Ovary (tissue), 9 donors: ENCODE measurements around the gene ANKFN1. TPM values are rescaled to one million over a fixed set of nuclear protein-coding genes. Genes with fewer than 3 reads are reported as not detected.

ENCODE experiments used
- DNase-seq, 5 donors: peaks; one replicate each; pipeline ENCODE4 v3.0.0-alpha.2; 2019 to 2020
- H3K27ac ChIP-seq, 2 donors: fragments of 200-600 bp; one replicate each; pipeline versions ENCODE4 v1.5.1 to v1.8.0; 2019 to 2022
- H3K27me3 ChIP-seq: fragments of 200-600 bp; one replicate; pipeline ENCODE4 v1.8.0; 2022
- H3K36me3 ChIP-seq: fragments of 200-600 bp; sonication (generic); one replicate; pipeline ENCODE4 v1.5.1; 2019
- H3K4me1 ChIP-seq: one replicate; pipeline ENCODE4 v1.8.1; 2013; ENCODE audit warnings: mild to moderate bottlenecking, moderate library complexity; ENCODE audit not compliant: insufficient read depth
- H3K4me3 ChIP-seq: fragments of 200-600 bp; sonication (generic); one replicate; pipeline ENCODE4 v1.5.1; 2017
- H3K9me3 ChIP-seq, 2 donors: fragments of 200-600 bp in 1 of 2; sonication (generic) in 1 of 2; one replicate each; pipeline versions ENCODE4 v1.5.1 to v1.8.1; 2013 to 2019; ENCODE audit warnings: mild to moderate bottlenecking in 1 of 2, moderate library complexity in 1 of 2
- CTCF ChIP-seq, 3 donors: fragments of 450-650 bp in 2 of 3; fragments of 200-600 bp in 1 of 3; IDR thresholded peaks; one replicate each; pipeline versions ENCODE4 v1.5.1 to v1.8.0; 2016 to 2022; ENCODE audit warnings: antibody characterized with exemption in 3 of 3, mild to moderate bottlenecking in 1 of 3
- EP300 ChIP-seq: sonication (generic); formaldehyde crosslinking; IDR thresholded peaks from one replicate; pipeline ENCODE4 v1.6.1; 2017; ENCODE audit warnings: antibody characterized with exemption
- POLR2A ChIP-seq: fragments of 450-650 bp; IDR thresholded peaks from one replicate; pipeline ENCODE4 v1.6.1; 2017; ENCODE audit warnings: antibody characterized with exemption, mild to moderate bottlenecking, moderate library complexity
- WGBS, 3 donors: extraction: QIAGEN DNeasy Blood & Tissue Kit in 1 of 3; methylation state at CpG; one replicate each; pipeline versions ENCODE4 v1.1.5 to v1.1.7; 2013 to 2017; 5-methylcytosine and 5-hydroxymethylcytosine counted together
- intact Hi-C, 4 donors: fragments of 100-400 bp; cut with DNase I; formaldehyde crosslinking; loops; one replicate each; pipeline versions ENCODE4 v1.11.0 to v1.15.1; 2022 to 2023
- polyA plus RNA-seq, 2 donors: library from polyadenylated mRNA; stranded (reverse); fragments of 200-250 nt in 1 of 2; fragments of 350-450 nt in 1 of 2; fragmentation: Illumina TruSeq in 1 of 2; extraction: RNeasy Lipid Tissue Mini Kit (QIAGEN cat#74804) in 1 of 2; gene quantifications; one replicate each; pipeline ENCODE4 v1.2.3, GENCODE V29; 2013 to 2014
- small RNA-seq: library from RNA; depleted of rRNA; stranded (forward); fragments of <200 nt; gene quantifications from one replicate; pipeline ENCODE3, GENCODE V24; 2016
- total RNA-seq, 7 donors: library from RNA; depleted of rRNA in 2 of 7; stranded (reverse); fragments of >200 nt in 2 of 7; fragmentation: NEBNext Ultra II Directional in 3 of 7; extraction: Animal tissue kit (Norgen Biotek cat#: 25700) in 3 of 7; gene quantifications; one replicate each; pipeline versions ENCODE4 v1.1.0 to v1.2.4, GENCODE V29; 2016 to 2023
- donor health status: DM: no; HTN: no; CAD: no; lungs with moderate emphysema.
- donor health status: DM: no; HTN: no; CAD: no.
- donor health status: Bipolar disorder and iron deficiency.
- donor health status: DM: yes; HTN: yes; CAD: no.
- donor health status: DM: no; HTN: no; CAD: no.
- donor health status: DM: yes; HTN: yes; CAD: no.

Gene ANKFN1
- total and polyA plus RNA-seq, 9 donors: 0.02 to 4.4 (median 0.54) TPM; not detected in 3

GRCh38 chr17:56557682-56558081 is 404.4 kb downstream of the ANKFN1 start:
- Histone ChIP-seq H3K27me3 (no peaks in the 10 kb centered on the region), H3K4me1 (no peaks in the 10 kb centered on the region), H3K27ac (no peak overlapping the region), H3K4me3 (no peak overlapping the region), H3K36me3 (no peaks in the 10 kb centered on the region), H3K9me3 (no peaks in the 10 kb centered on the region)
- no peak for TF ChIP-seq POLR2A
- no peak for TF ChIP-seq EP300
- TF ChIP-seq CTCF (IDR thresholded peaks at IDR 0.05): no peak
- intact Hi-C loops: no loop called here
- WGBS, 3 donors: 75 to 79% (median 76%) methylated on average over 8 of the region's 8 CpGs
- no peak for DNase-seq

GRCh38 chr17:56558088-56558487 is 404.8 kb downstream of the ANKFN1 start:
- TF ChIP-seq POLR2A (no peak), EP300 (no peak), CTCF (IDR thresholded peaks at IDR 0.05) (no peak)
- H3K36me3 ChIP-seq: no peaks in the 10 kb centered on the region
- no peaks in the 10 kb centered on the region for H3K9me3 ChIP-seq
- H3K4me3 ChIP-seq: no peak overlapping the region
- intact Hi-C loops: no loop called here
- no peak for DNase-seq
- no peaks in the 10 kb centered on the region for H3K27me3 ChIP-seq
- no peak overlapping the region for H3K27ac ChIP-seq
- H3K4me1 ChIP-seq: no peaks in the 10 kb centered on the region
- WGBS, 3 donors: 64 to 74% (median 69%) methylated on average over 7 of the region's 7 CpGs

Small RNA genes within 50 kb of the gene (small RNA-seq; reads per million reads assigned to genes)
- gene AC006600.1: not detected
